SK-N-DZ (cell line): Measurements from ENCODE around the gene ARHGAP21.
A peak's percentile ranks its signal among the peaks of the same experiment; 100 is the strongest.
"Not testable (repeated sequence)": the region's sequence is repeated elsewhere in the genome, so short reads cannot be mapped to it uniquely, and the experiment has no call there.

Experiments
- DNase-seq: peaks from one replicate; pipeline ENCODE4 v3.0.0-alpha.2; 2015; ENCODE audit warnings: low spot score

ARHGAP21 gene

GRCh38 chr10:24642921-24643678, 80.6 kb downstream of the ARHGAP21 start:
- peak; percentile 42 for DNase-seq

- DNase-seq, result no peak
These were observed 84.6 kb downstream of the ARHGAP21 start for GRCh38 chr10:24639124-24639523.

GRCh38 chr10:24625778-24626177, 97.9 kb downstream of the ARHGAP21 start:
- DNase-seq, result no peak

GRCh38 chr10:24623383-24623782, 100.3 kb downstream of the ARHGAP21 start:
- no peak for DNase-seq

- DNase-seq, result no peak
These were observed 100.8 kb downstream of the ARHGAP21 start for GRCh38 chr10:24622781-24623301.

DNA sequence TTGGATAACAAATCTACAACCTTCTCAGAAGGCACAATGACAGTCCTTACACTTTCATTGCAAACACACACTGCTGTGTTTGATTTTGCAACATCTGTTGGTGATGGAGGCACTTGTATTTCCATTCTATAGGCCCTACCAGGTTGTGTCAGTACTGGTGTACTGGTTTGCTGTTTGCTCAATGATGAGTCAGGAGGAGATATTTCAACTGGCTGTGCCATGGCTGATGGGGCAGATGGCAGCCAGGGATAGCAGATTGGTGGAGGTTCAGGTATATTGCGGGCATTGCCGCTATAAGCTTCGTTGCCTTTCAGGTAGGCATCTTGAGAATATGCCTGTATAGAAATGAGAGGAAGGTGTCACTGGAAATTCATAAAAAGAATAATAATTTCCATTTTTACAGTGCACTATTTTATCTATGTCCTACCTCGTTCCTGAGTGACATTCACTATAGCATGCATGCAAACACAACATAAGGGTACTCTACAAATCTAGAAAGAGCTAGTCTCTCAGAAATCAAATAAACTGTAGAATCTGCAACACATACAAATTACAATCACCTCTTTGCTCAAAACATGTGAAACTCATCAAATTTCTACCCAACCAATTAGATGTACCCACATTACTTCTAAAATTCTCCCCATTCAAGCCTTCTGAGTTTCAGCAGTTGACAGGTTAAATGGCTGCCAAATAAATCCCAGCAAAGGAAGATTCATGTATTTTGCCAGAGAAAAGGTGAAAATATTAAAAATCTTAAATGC, 102.5 kb downstream of the ARHGAP21 start:
- not testable (repeated sequence) for DNase-seq

DNA sequence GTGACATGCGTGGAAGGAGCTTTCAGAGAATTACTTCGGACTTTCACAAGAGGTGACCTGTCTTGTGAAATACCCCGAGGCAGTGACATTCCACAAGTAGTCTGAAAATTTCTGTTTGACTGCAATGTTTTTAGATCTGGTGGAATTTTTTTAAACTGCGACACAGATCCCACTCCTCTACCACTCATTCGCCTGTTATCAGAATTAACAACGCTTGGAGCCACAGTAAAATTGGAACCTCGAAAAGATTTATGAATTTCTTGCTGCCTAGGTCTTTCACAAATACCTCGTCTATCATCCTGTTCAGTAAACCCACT, 103.7 kb downstream of the ARHGAP21 start:
- DNase-seq, result not testable (repeated sequence)

GRCh38 chr10:24619291-24619993, 104.2 kb downstream of the ARHGAP21 start:
- not testable (repeated sequence) for DNase-seq

DNA sequence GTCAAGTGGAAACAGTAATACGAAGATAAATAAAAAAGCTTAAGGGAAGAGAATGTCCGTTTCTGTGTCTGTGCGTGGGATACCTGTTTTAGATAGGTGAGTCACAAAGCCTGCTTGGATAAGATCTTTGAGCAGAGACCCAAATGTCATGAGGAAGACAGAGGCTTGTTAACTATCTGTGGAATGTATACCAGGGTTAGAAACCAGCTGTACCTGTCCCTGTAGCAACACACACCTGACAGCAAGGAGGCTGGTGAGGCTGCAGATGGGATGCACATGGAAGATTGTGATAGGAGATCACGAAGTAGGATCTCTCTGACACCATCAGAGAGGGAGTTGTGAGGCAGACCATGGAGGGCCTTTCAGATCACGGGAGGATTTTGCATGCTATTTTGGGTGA, 105.3 kb downstream of the ARHGAP21 start:
- no peak for DNase-seq

GRCh38 chr10:24617771-24618396, 105.8 kb downstream of the ARHGAP21 start:
- peak; percentile 37 for DNase-seq

DNA sequence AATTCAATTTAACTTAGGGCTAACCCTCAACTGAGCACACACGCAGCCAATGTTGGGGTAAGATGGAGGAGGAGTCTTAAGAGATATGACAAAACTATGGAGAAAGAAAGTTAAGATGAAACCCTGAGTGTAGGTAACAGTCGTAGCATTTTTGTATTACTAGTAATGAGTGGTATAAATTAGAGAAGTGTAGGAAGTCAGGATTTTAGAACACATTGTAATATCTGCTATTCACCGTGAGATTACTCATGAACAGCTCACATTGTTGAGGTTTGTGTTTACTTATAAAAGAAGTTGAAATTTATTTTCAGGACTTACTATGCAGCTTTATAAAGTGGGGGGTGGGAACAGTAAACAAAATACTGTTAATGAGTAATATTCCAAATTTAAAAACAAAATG, 107.2 kb downstream of the ARHGAP21 start:
- no peak for DNase-seq

DNA sequence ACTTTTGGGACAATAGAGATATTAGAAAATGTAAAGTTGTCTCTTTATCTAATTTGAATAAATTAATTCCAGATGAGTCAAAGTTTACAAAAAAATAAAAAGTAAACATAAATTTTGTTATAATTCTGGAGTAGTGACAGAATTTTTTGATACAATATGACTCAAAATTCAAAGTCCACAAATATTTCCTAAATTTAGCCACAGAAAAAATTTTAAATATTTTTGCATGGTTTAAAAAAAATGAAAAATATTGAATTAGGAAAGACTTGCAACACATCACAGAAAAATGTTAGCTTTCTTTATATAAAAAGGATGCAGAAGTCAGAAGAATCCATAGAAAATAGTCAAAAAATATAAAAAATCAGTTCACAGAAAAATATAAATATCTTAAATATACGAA, 117.7 kb downstream of the ARHGAP21 start:
- no peak for DNase-seq

DNA sequence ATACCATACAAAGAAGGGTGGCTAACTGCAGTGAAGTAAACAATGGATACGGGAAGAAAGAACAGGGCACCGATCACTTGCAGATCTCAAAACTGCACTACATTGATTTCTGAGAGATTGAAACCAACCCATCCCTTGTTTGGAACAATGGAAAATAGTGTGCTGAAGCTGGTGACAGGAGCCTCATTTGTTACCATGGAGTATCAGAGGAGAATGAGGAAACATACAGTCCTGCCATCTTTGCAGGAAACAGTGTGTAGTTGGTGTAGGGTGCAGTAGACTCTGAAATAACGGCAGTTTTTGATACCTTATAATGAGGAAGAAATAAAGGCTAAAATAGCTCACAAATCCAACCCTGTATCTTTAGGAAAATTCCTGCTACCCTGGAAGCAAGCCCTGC, 118.5 kb downstream of the ARHGAP21 start:
- DNase-seq, result no peak

DNA sequence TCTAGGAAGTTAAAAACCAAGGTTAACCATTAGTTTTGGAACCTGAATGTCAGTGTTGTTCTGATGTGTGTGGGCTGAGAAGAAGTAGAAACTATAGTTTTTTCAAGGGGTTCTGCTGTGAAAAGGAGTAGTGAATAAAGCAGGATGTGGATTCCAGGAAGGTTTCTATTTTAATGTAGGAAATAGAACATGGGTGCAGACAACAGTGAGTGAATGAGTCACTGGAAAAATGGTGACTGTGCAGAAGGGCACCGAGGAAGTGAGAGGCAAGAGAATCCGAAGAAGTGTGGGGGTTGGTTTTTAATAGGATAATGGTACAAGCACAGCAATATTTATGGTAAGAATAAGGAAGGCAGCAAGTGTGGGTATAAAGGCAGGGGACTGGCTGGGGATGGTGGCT, 120.4 kb downstream of the ARHGAP21 start:
- DNase-seq, result no peak

- DNase-seq, result no peak
These were observed 125.7 kb downstream of the ARHGAP21 start for GRCh38 chr10:24597961-24598360.

DNA sequence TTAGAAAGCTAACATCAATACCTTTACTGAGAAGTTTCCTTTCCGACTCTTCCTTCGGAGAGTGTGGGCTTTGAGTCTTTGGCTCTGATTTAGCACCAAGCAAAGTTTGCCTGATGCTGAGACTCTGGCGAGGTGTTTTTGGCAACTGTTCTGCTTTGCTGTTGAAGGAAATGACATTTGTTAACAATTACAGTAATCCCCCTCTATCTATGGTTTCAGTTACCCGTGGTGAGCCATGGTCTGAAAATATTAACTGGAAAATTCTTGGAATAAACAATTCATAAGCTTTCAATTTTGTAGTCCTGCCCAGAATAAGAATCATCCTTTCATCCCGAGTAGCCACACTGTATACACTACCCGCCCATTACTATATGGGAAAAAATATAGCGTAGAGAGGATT, 126.3 kb downstream of the ARHGAP21 start:
- no peak for DNase-seq

DNA sequence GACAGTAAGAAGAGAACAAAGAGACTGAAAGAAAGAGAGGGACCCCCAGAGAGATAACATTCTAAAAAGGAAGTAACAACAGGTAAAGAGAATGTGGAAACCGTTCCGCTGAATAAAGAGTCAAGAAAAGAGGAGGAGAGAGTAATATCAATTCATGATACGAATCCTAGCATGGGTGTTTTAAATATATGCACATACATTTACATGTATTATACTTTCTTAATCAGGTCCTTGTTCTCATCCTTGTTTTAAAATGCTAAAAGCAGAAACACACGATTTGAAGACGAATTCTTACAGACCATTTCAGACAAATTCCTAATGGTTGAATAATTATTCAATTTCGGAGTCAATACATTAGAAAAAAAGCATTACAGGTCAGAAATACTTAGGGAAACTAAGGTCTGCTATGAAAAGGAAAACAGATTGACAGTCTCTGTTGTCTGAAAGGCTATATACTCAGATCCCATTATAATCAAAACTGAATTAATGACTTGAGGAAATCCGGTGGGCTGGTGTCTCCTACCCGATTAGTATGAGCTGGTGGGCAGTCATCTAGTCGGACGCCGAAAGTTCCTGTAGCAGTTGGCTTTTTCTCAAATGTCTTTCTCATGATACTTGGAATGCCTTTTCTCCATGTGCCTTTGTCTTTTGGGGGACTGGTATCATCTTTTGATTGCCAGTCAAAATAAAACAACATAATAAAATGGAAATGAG, 127.3 kb downstream of the ARHGAP21 start:
- DNase-seq, result no peak

- no peak for DNase-seq
These were observed 132.8 kb downstream of the ARHGAP21 start for GRCh38 chr10:24590697-24591457.

DNA sequence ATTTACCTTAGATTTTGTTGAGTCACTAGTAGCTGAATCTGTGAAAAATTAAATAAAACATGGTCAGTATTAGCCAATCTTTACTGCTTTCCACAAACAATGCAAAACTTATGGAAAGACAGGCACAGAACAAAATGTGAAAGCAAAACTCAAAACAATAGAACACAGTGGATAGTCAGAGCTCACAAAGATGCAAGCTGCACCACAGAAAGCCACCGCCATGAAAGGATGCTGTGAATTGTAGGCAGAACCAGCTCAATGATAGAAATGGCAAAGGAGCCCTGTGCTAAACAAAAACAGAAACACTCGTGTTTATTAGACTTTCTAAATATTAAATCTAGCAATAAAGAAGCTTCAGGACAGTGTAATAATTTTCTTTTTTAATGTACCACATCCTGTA, 134.4 kb downstream of the ARHGAP21 start:
- DNase-seq, result no peak

DNA sequence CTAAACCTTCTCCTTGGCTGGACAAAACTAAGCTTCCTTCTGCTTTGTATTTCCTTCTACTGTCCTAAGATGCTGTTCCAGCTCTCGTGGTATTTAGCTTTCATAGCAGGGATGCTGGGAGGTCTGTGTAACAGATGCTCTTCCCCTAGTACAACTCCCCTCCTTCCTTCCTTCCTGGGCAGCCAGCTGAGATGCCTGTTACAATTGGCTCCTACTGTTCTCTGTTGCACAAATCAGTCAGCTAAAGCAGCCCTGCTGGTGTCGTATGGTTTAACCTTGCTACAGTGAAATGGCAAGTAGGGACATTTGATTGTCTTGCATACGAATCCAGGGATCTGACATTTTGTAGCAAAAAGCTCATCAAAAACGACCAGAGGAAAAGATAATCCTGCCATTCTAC, 143.8 kb downstream of the ARHGAP21 start:
- no peak for DNase-seq
